Astrocyte of the cerebellum (primary cell): ENCODE data around the gene ALOXE3.
A peak's percentile ranks its signal among the peaks of the same experiment; 100 is the strongest.
"Not testable (repeated sequence)": the region's sequence is repeated elsewhere in the genome, so short reads cannot be mapped to it uniquely, and the experiment has no call there.

Source experiments
- DNase-seq: peaks from one replicate; pipeline ENCODE4 v3.0.0-alpha.2; 2011; ENCODE audit warnings: low read depth
- H3K4me3 ChIP-seq: 2 replicates; pipeline ENCODE4 v1.5.1; 2011; ENCODE audit warnings: mild to moderate bottlenecking, low read depth, low read length, moderate library complexity
- CTCF ChIP-seq: IDR thresholded peaks from 2 replicates; pipeline ENCODE4 v1.5.1; 2012; ENCODE audit warnings: low read length, low read depth, moderate library complexity, mild to moderate bottlenecking; ENCODE audit errors: missing control alignments
- in situ Hi-C: cut with HindIII; loops from 2 replicates; pipeline ENCODE4 v1.10.0; 2017; ENCODE audit warnings: low sequenced_read_pairs

Gene ALOXE3

GRCh38 chr17:8116776-8117175 lies 1.5 kb downstream of the ALOXE3 start:
- no peak overlapping the region for H3K4me3 ChIP-seq
- TF ChIP-seq CTCF: no peak
- in situ Hi-C loops: loop anchor here (10.0 to 25.0 kb wide), 2 partner anchors 62 to 196 kb away; partner anchors contain the start of gene ARHGEF15
- DNase-seq: no peak

- no peak for DNase-seq
- no peak for TF ChIP-seq CTCF
- in situ Hi-C loops: loop anchor here (5.0 to 25.0 kb wide), 4 partner anchors 41 to 201 kb away; partner anchors contain the start of genes ARHGEF15 and PER1
- no peak overlapping the region for H3K4me3 ChIP-seq
Observed at GRCh38 chr17:8110907-8111306, 7.4 kb downstream of the ALOXE3 start.

- in situ Hi-C loops: loop anchor here (5.0 to 25.0 kb wide), 4 partner anchors 42 to 202 kb away; partner anchors contain the start of genes ARHGEF15 and PER1
- no peak for TF ChIP-seq CTCF
- DNase-seq: no peak
- no peak overlapping the region for H3K4me3 ChIP-seq
Observed at GRCh38 chr17:8110456-8110804, 7.9 kb downstream of the ALOXE3 start.

GRCh38 chr17:8109661-8110455 lies 8.5 kb downstream of the ALOXE3 start:
- in situ Hi-C loops: loop anchor here (5.0 to 25.0 kb wide), 4 partner anchors 42 to 202 kb away; partner anchors contain the start of genes ARHGEF15 and PER1
- DNase-seq: no peak

GRCh38 chr17:8108972-8109660 lies 9.2 kb downstream of the ALOXE3 start:
- TF ChIP-seq CTCF: no peak
- H3K4me3 ChIP-seq: no peak overlapping the region
- DNase-seq: no peak
- in situ Hi-C loops: loop anchor here (25.0 kb wide), 1 partner anchor 203 kb away; the partner anchor contains the start of gene ARHGEF15

More at GRCh38 chr17:8109661-8110455, 8.5 kb downstream of the ALOXE3 start:
- peak; percentile 58 for TF ChIP-seq CTCF
- H3K4me3 ChIP-seq: no peak overlapping the region

GRCh38 chr17:8106980-8107379 lies 11.3 kb downstream of the ALOXE3 start:
- in situ Hi-C loops: loop anchor here (25.0 kb wide), 1 partner anchor 205 kb away; the partner anchor contains the start of gene ARHGEF15
- H3K4me3 ChIP-seq, DNase-seq: not testable (repeated sequence)

- in situ Hi-C loops: loop anchor here (25.0 kb wide), 1 partner anchor 206 kb away; the partner anchor contains the start of gene ARHGEF15
- no peak overlapping the region for H3K4me3 ChIP-seq
- no peak for DNase-seq
- no peak for TF ChIP-seq CTCF
Observed at GRCh38 chr17:8105957-8106398, 12.3 kb downstream of the ALOXE3 start.
